ENCODE results near the gene ANKRD24. TPM values are rescaled to one million over a fixed set of nuclear protein-coding genes. Genes with fewer than 3 reads are reported as not detected.

The ANKRD24 gene
- total and polyA plus RNA-seq, 2 of the 13 experiments (the other 11 are each of a cell fraction or from before 2014, with no cell fraction given): 0.13 to 0.24 TPM

DNA sequence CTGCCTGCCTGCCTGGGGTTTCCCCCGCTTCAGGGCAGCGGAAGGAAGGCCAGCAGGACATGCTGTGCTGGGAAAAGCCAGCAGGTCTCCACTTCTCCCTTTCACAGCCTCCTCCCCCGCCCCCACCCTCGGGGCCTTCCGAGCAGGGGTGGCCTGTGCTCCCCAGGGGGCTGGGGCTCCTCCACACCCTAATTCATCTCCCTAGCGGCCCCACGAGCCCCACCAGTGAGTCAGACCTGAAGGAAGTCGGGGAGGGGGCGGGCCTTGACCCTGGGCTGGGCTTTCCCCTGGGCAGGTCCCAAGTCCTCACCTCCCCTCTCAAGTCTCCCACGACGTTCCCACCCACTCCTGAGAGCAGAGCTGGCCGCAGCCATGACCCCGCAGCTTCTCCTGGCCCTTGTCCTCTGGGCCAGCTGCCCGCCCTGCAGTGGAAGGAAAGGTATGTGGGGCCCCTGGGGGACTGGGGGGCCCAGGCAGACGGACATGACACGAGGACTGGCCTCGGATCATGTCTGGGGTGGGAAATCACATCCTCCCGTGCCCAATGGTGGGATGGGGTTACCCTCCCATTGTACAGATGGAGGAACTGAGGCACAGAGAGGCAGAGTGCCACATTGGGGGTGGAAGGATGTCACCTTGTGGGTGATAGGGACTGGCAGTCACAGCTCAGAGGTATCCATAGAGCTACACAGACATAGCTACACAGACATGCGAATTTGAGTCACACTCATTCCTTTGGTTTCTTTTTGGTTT is 46.9 kb downstream of the ANKRD24 start, which contains the start of gene EBI3 (continued):
- TF ChIP-seq BCL3 (CRISPR knock-in tag; IDR thresholded peaks at IDR 0.05) (peak; percentile 84; the same call in 1 of the 2 replicates), PHF21A (CRISPR knock-in tag; IDR thresholded peaks at IDR 0.05) (0 out of 2 replicates have a peak, but pooled peaks have one; percentile 19), ZNF747 (CRISPR knock-in tag; IDR thresholded peaks at IDR 0.05; ENCODE audit: borderline replicate concordance) (0 out of 2 replicates have a peak, but pooled peaks have one; percentile 31), ZNF652 (CRISPR knock-in tag; IDR thresholded peaks at IDR 0.05; ENCODE audit: borderline replicate concordance, low read depth) (no peak), ONECUT2 (CRISPR knock-in tag; IDR thresholded peaks at IDR 0.05) (no peak), ZNF644 (CRISPR knock-in tag; IDR thresholded peaks at IDR 0.05; ENCODE audit: low read depth) (no peak), ZNF337 (CRISPR knock-in tag; IDR thresholded peaks at IDR 0.05; ENCODE audit: borderline replicate concordance, low read depth) (0 out of 2 replicates have a peak, but pooled peaks have one; percentile 42), SAP130 (CRISPR knock-in tag; IDR thresholded peaks at IDR 0.05; ENCODE audit: low read depth) (peak; percentile 56), GLI4 (CRISPR knock-in tag; IDR thresholded peaks at IDR 0.05; ENCODE audit: borderline replicate concordance) (0 out of 2 replicates have a peak, but pooled peaks have one; percentile 78), AHDC1 (CRISPR knock-in tag; IDR thresholded peaks at IDR 0.05; ENCODE audit: borderline replicate concordance) (peak; percentile 27; the same call in 1 of the 2 replicates)
- TF ChIP-seq, protein P1, sequence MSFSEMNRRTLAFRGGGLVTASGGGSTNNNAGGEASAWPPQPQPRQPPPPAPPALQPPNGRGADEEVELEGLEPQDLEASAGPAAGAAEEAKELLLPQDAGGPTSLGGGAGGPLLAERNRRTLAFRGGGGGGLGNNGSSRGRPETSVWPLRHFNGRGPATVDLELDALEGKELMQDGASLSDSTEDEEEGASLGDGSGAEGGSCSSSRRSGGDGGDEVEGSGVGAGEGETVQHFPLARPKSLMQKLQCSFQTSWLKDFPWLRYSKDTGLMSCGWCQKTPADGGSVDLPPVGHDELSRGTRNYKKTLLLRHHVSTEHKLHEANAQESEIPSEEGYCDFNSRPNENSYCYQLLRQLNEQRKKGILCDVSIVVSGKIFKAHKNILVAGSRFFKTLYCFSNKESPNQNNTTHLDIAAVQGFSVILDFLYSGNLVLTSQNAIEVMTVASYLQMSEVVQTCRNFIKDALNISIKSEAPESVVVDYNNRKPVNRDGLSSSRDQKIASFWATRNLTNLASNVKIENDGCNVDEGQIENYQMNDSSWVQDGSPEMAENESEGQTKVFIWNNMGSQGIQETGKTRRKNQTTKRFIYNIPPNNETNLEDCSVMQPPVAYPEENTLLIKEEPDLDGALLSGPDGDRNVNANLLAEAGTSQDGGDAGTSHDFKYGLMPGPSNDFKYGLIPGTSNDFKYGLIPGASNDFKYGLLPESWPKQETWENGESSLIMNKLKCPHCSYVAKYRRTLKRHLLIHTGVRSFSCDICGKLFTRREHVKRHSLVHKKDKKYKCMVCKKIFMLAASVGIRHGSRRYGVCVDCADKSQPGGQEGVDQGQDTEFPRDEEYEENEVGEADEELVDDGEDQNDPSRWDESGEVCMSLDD (CRISPR knock-in tag; IDR thresholded peaks at IDR 0.05; ENCODE audit: borderline replicate concordance): peak; percentile 52; the same call in 1 of the 2 replicates
- TF ChIP-seq, protein P2, sequence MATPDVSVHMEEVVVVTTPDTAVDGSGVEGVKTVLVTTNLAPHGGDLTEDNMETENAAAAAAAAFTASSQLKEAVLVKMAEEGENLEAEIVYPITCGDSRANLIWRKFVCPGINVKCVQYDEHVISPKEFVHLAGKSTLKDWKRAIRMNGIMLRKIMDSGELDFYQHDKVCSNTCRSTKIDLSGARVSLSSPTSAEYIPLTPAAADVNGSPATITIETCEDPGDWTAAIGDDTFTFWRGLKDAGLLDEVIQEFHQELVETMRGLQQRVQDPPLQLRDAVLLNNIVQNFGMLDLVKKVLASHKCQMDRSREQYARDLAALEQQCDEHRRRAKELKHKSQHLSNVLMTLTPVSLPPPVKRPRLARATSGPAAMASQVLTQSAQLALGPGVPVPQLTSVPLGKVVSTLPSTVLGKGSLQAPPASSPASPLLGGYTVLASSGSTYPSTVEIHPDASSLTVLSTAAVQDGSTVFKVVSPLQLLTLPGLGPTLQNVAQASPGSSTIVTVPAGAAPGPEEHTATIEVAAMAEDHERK (CRISPR knock-in tag; IDR thresholded peaks at IDR 0.05; ENCODE audit: low read depth): no peak
- TF ChIP-seq, protein P3, sequence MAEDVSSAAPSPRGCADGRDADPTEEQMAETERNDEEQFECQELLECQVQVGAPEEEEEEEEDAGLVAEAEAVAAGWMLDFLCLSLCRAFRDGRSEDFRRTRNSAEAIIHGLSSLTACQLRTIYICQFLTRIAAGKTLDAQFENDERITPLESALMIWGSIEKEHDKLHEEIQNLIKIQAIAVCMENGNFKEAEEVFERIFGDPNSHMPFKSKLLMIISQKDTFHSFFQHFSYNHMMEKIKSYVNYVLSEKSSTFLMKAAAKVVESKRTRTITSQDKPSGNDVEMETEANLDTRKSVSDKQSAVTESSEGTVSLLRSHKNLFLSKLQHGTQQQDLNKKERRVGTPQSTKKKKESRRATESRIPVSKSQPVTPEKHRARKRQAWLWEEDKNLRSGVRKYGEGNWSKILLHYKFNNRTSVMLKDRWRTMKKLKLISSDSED (CRISPR knock-in tag; IDR thresholded peaks at IDR 0.05): no peak
